Tibial nerve (tissue), 4 donors: ENCODE results near the gene FAM9B.

Experiments used
- CTCF ChIP-seq, 5 experiments: fragments of 200-600 bp in 3 of 5; fragments of 450-650 bp in 2 of 5; sonication (generic) in 3 of 5; IDR thresholded peaks; one replicate each; pipeline ENCODE4 v1.5.1; 2016 to 2019; ENCODE audit warnings: antibody characterized with exemption in 5 of 5, mild to moderate bottlenecking in 3 of 5, moderate library complexity in 2 of 5
- EP300 ChIP-seq, 2 donors: sonication (generic); formaldehyde crosslinking; IDR thresholded peaks; one replicate each; pipeline ENCODE4 v1.6.1; 2017; ENCODE audit warnings: antibody characterized with exemption in 2 of 2, mild to moderate bottlenecking in 1 of 2
- POLR2A ChIP-seq, 2 donors: fragments of 450-650 bp; IDR thresholded peaks; one replicate each; pipeline ENCODE4 v1.6.1; 2017; ENCODE audit warnings: antibody characterized with exemption in 2 of 2, mild to moderate bottlenecking in 2 of 2, moderate library complexity in 2 of 2

GRCh38 chrX:9048801-9049200 is 14.9 kb upstream of the FAM9B start:
- no peak for TF ChIP-seq CTCF (IDR thresholded peaks at IDR 0.05)
- no peak for TF ChIP-seq POLR2A (IDR thresholded peaks at IDR 0.05)
- no peak for TF ChIP-seq EP300 (IDR thresholded peaks at IDR 0.05)
